Measurements from ENCODE around the gene TFEC.
"Not testable (repeated sequence)": the region's sequence is repeated elsewhere in the genome, so short reads cannot be mapped to it uniquely, and the experiment has no call there.

The TFEC gene, protein sequence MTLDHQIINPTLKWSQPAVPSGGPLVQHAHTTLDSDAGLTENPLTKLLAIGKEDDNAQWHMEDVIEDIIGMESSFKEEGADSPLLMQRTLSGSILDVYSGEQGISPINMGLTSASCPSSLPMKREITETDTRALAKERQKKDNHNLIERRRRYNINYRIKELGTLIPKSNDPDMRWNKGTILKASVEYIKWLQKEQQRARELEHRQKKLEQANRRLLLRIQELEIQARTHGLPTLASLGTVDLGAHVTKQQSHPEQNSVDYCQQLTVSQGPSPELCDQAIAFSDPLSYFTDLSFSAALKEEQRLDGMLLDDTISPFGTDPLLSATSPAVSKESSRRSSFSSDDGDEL

GRCh38 chr7:116030651-116031276, at the start of gene TFEC:
Gene TFEC, minus strand, starts transcription at chr7:116030763. Its CDS starts 46,322 bp downstream, at chr7:115984441.
- DNase-seq: no peak

GRCh38 chr7:116075351-116076145, 45.0 kb upstream of the TFEC start:
- no peak for DNase-seq

GRCh38 chr7:116071629-116072028, 41.1 kb upstream of the TFEC start:
- DNase-seq: no peak

GRCh38 chr7:116064179-116064578, 33.6 kb upstream of the TFEC start:
- no peak for DNase-seq

DNA sequence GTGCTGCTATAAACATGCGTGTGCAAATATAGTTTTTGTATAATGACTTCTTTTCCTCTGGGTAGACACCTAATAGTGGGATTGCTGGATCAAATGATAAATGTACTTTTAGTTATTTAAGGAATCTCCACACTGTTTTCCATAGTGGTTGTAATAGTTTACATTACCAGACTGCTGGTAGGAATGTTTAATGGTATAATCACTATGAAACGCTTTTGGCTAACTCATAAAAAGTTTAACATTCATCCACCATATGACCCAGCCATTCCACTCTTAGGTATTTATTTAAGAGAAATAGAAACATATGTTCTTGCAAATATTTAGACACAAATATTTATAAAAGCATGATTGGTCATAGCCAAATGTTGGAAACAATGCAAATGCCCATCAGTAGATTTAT, 32.1 kb upstream of the TFEC start:
- DNase-seq: no peak

DNA sequence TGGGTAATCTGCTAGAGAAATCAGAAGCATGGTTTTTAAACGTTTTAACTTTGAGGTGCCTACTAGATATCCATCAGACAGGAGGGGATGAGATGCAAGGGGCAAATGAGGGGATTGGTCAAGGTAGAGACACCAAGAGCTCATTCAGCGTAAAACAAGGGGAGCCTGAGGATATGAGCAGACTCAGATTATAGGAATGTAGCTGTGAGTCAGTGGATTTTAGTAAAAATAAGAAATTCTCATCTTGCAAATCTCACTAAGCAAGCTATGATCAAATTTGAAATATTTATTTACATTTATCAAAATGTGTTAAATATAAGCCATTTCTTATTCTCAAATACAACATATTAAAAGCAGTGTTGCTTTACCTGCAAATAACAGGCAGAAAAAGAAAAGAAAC, 21.4 kb upstream of the TFEC start:
- no peak for DNase-seq

DNA sequence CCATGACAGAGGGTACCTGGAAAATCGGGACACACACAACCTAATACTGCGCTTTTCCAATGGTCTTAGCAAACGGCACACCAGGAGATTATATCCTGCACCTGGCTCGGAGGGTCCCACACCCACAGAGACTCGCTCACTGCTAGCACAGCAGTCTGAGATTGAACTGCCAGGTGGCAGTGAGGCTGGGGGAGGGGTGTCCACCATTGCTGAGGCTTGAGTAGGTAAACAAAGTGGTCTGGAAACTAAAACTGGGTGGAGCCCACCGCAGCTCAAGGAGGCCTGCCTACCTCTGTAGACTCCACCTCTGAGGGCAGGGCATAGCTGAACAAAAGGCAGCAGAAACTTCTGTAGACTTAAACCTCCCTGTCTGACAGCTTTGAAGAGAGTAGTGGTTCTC, 16.7 kb upstream of the TFEC start:
- DNase-seq: not testable (repeated sequence)

GRCh38 chr7:116045532-116045931, 15.0 kb upstream of the TFEC start:
- DNase-seq: no peak

DNA sequence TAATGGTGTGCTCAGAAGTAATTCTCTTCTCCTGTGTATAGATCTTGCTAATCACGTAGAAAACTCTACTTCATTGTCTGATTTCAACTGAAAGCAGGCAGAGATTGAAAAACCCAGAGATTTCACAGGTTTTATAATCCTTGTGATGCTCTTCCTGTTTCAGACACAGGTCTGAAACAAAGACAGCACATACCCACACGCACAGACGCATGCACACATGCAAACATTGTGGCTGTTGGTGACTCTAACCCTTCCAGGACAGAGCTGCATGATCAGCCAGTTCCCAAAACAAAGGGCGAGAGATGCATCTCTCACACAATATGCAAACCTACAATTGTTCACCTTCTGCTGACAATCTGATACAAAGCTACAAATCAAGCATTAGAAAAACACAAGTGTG, 11.1 kb upstream of the TFEC start:
- DNase-seq: no peak

DNA sequence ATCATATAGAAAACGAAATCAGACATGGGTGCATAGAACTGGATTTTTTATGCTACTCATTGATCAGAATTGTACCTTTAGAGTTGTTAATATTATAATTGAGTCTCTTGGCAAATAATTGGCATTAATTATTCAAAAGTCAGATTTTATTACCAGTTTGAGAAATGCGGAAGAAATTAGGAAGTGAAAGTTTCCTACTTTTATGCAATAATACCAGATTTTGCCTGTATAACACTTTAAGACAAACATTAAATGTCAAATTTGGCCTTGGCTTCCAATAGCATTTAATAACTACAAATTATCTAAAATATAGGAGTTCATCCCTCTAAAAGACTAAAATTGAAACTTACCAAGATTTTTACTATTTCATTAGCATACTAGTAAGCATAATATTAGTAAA, 6.8 kb upstream of the TFEC start:
- no peak for DNase-seq

DNA sequence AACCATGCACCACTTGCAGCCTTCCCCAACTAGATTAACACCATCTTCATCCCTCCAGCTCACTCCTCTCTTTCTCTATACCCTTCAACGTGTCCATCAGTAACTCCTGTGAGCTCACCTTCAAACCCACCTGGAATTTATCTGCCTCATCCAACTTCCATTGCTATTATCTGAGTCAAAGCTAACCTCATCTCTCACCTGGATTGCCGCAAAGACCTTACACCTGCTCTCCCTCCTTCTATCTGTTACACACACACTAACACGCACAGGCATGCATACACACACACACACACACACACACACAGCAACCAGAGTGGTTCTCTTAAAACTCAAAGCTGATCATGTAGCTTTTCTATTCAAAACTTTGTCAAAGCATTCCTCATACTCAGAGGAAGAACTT, 3.8 kb upstream of the TFEC start:
- DNase-seq: no peak

DNA sequence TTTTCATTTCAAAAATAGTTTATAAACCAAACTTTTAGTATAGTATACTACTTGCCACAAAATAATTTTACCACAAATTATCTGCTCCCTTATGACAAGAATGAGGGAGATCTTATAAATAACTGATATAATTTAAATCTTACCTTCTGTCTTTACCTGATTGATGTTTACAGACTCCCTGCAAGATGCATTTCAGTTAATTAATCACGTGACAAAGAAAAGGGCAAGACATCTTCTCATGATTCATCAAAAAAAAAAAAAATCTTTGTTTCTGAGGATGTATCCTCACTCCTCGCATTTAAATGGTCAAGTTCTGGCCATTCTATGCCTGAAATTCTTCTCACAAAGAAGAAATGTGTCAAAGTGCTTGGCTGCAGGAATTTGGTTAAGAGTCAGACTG, 2.3 kb upstream of the TFEC start:
- DNase-seq: no peak

DNA sequence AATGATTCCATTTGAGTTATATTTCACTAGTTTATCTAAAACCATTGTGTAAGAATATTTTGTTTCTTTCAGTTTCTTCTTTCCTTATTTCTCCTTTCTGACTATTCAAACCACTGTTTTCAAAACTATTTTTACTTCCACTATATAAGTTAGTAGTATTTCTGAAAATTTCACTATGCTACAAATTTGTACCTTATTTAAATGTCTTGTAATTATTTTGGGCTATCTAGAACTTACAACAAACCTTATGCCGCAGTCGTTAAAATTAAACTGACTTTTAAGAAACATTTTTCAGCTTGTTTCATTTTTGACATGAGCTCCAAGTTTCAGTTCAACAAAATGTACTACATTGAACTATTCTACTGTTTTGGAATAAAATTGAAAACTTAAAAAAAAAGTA, 1.8 kb downstream of the TFEC start:
- no peak for DNase-seq

DNA sequence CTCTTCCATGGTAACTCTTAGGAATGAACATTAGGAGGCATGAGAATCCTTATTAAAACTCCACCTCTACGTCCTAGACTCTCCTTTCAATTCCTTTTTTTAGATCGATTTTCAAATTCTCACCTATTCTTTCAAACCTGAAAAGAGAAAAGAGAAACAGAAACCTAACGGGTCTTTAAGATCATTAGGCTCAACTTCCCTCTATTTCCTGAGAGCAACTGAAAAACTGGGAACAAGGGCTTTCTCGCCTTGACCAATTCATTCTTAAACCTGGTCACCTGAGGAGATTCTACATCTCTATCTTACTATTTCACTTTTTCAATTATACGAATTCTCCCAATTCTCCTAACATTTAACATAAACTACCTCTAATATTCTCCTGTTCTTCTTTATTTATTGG, 2.8 kb downstream of the TFEC start:
- DNase-seq: no peak

DNA sequence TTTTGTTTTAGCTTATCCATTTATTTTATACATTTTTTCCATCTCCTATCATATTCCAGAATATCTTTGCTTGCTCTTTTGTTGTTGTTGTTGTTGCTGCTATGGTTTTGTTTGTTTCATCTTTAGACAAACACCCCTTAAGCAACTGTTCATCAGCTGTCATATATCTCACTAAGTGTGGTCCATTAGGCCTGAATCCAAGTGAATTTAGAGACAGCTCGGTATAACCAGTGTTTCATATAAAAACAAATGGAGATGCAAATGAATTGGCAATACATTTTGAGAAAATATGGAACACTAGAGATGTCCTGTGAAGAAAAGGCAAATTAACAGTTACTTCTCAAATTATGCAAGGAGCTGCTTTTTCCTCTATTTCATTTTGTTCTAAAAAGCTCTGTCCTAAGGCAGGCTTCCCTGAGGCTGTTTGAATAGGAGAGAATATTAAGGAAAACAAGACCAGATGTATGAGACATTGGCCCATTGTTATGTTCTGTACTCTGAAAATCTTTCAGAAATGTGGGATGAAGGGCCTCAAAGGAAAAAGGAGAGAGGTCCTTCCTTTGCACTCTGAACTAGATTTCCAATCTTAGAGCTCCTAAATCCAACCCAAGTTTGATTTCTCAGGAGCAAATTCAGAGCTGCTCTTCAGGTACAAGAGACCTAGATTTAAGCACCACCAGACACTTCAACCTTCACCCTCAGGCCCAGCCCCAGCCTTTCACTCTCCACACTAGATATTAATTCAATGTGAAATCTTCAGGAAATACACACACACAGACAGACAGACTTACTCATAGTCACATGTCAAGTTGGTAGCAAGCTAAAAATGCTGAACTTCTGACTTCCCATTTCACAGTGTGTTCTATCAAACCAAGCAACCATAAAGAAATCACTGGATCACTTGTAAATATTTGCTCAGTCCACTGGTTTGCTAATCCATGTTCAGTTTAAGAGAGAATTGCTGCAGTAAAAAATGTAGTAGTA, 5.4 kb downstream of the TFEC start:
- no peak for DNase-seq

GRCh38 chr7:116021237-116021636, 9.3 kb downstream of the TFEC start:
- DNase-seq: no peak

GRCh38 chr7:116018731-116019130, 11.8 kb downstream of the TFEC start:
- DNase-seq: no peak

DNA sequence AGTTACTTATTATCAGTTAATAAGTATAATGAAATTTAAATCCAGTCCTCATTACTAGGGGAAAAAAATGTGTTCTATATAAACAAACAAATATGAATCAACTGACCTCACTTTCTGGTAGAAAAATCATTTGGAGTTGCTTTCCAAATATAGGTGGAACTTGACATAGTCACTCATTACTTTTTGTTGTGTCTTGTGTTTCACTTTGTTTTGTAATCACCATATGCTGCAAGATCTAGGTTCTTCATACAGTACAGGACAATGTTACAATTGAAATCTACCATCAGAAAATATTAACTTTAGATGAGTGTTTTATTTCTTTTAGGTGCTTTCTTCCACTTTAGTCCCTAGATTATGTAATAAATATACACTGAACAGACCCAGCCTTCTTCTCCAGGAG, 16.9 kb downstream of the TFEC start:
- no peak for DNase-seq

DNA sequence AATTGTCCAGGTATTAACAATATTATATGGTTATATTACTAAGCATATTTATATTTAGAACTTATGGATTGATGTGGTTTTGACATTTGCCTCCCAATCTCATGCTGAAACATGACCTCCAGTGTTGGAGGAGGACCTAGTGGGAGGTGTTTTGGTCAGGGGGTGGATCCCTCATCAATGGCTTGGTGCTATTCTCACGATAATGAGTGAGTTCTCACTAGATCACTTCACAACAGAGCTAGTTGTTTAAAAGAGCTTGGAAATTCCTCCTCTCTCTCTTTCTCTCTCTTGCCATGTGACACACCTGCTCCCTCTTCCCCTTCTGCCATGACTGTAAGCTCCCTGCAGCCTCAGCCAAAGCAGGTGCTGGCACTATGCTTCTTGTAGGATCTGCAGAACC, 19.0 kb downstream of the TFEC start:
- no peak for DNase-seq

- not testable (repeated sequence) for DNase-seq
Observed at GRCh38 chr7:116004762-116005161, 25.8 kb downstream of the TFEC start.

GRCh38 chr7:115997221-115997620, 33.3 kb downstream of the TFEC start:
- no peak for DNase-seq

GRCh38 chr7:115995701-115996100, 34.9 kb downstream of the TFEC start:
- DNase-seq: no peak

DNA sequence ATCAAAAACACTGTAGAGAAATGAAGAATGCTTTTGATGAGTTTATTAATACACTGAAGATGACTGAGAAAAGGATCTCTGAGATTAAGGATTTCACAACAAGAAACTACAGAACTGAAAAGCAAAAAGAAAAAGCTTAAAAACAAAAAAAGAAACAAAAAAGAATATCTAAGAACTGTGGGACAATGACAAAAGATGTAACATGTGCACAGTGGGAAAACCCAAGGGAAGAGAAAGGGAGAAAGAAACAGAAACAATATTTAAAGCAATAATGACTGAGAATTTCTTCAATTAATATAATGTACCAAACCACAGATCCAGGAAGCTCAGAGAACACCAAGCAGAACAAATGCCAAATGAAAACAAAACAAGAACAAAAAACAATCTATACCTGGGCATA, 42.2 kb downstream of the TFEC start:
- no peak for DNase-seq

Data from NCI-H2081 treated with DMSO at 0.1 percent for 48 hours (cell line).